HG03066 (cell line): ENCODE results near the gene ADD1.
"Not testable (repeated sequence)": the region's sequence is repeated elsewhere in the genome, so short reads cannot be mapped to it uniquely, and the experiment has no call there.

Experiments used
- ATAC-seq: cut with Tn5 transposase; IDR thresholded peaks from one replicate; pipeline ENCODE4 v1.9.1; 2021; ENCODE audit warnings: low read depth; ENCODE audit not compliant: unreplicated experiment

ADD1 gene

DNA sequence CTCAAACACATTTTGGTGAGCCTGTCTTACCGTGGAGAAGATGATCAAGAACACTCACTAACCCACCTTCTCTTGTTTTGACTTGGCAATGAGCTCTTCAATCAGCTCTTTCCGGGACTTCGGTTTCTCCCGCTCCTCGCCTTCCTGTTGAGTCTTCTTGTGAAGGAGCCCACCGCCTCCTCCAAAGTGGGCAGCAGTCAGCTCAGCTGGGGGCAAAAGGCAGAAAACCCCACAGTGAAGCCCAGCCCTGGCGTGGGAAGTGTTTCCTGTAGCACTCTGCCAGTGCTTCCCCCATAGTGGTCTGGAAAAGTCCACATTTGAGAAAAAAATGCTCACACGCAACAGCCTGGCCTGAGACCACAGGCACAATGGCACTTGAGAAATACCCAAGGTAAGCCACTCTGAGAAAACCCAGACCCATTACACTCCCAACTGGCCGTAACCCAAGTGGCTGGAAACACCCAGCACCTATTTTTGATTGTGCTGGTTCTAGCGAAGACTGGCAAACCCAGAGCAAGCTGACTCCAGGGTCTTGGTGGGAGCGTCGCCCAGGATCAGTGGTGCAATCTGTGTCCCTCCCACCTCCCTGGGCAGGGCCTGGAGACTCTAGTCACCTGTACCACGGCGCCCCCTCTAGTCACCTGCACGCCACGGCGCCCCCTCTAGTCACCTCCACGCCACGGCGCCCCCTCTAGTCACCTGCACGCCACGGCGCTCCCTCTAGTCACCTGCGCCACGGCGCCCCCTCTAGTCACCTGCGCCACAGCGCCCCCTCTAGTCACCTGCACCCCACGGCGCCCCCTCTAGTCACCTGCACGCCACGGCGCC is 110.9 kb downstream of the ADD1 start:
- ATAC-seq: no peak

- not testable (repeated sequence) for ATAC-seq
Observed at GRCh38 chr4:2955186-2956044, 111.8 kb downstream of the ADD1 start.

- no peak for ATAC-seq
Observed at GRCh38 chr4:2958446-2958845, 114.8 kb downstream of the ADD1 start.

DNA sequence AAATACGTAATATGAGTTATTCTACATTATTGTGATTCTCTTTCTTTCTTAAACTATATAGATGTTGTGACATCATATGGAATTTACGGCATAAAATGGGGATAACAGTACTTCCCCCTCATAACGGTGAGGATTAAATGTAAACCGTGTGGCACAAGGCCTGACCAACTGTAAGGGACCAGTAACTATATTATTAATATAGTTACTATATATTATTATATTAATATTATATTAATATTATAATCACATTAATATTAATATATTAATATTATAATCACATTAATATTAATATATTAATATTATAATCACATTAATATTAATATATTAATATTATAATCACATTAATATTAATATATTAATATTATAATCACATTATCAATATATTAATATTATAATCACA is 116.8 kb downstream of the ADD1 start:
- ATAC-seq: not testable (repeated sequence)

GRCh38 chr4:2961421-2961810 is 117.8 kb downstream of the ADD1 start:
- ATAC-seq: no peak

GRCh38 chr4:2961811-2962441 is 118.3 kb downstream of the ADD1 start:
- ATAC-seq: no peak

DNA sequence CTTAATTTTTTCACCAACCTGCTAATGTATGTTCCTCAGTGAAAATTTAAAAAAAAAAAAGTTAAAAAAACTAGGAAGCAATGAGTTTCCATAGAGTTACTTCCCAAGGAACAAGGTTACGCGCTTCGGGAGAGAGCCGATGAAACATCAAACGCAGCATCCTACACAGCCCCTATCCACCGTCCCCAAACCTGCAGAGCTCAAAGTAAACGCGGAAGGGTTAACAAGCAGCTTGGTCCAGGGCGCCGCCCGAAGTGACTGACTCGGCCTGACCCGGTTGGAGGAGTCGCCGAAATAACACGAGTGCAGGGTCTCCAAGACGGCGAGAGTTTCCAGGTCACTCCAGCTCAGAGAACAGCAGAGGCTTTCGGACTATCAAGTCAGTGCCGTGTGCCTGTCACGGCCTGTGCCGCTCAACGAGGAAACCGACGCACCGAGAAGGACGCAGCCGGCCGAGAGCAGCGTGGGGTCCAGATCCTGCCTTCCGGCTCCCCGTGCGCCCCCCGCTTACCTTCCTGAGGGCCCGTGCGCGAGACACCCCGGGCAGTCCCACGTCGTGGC is 119.0 kb downstream of the ADD1 start:
- ATAC-seq: peak; percentile 16

DNA sequence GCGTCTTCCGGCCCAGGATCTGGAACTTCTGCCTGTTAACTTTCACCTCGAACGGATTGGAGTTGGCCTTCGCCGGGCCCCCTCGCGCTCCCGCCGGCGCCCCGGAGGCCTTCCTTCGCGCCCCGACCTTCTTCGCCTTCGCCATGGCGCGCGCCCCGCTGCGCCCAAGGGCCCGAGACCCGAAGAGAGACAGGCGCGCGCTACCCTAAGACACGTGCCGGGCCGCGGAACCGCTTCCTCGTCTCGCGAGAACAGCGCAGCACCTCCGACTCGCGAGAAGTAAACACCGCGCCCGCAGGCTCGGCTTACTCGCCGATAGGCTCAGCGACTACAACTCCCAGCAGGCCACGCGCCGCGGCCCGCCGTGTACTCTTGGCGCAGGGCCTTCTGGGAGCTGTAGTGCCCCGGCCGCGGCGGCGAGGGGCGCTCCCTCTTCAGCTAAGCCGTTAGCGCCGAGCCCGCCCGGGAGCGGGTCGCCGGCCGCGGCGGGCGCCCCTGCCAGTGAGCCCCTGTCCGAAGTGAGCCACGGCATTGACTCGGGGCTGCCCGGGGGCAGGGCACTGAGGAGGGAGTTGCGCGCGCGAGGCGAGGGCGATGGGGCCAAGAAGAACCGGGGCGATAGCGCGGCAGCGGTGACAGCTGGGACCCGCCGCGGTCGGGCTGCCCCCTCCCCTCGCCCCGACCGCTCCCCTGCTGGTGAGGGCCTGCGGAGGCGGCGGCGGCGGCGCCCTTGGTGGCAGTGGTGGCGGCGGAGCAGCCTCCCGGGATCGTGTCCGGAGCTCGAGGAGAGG is 119.7 kb downstream of the ADD1 start, which contains the start of the genes GRK4 and NOP14:
Gene GRK4 (plus strand): TSS at position 397 of the 791 bp plus-strand sequence. CDS start 500 bp downstream, outside the sequence.
Gene NOP14 (minus strand): TSS at position 232 of the 791 bp plus-strand sequence. CDS start 87 bp downstream, at position 145.
- ATAC-seq: peak; percentile 94

DNA sequence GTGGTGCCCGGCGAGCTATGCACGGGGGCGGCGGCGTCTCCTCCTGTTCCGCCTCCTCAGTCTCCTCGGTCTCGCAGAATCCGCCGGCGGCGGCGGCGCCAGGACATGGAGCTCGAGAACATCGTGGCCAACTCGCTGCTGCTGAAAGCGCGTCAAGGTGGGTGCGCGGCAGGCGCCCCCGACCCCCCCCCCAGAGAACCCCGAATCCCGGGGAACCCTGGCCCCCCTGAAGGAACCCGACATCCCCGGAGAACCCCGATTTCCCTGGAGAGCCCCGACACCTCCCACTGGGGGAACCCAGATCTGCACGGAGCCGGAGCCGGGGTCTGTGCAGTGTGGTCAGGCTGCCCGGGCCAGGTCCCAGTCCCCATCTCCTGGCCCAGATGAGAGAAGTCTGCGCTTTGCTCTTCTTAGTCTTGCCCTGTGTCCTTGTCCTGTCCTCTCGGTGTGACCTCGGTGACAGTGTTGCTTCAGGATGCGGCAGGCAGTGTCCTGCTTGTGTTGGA is 120.4 kb downstream of the ADD1 start:
- ATAC-seq: peak; percentile 17

- no peak for ATAC-seq
Observed at GRCh38 chr4:2964706-2965258, 121.1 kb downstream of the ADD1 start.

DNA sequence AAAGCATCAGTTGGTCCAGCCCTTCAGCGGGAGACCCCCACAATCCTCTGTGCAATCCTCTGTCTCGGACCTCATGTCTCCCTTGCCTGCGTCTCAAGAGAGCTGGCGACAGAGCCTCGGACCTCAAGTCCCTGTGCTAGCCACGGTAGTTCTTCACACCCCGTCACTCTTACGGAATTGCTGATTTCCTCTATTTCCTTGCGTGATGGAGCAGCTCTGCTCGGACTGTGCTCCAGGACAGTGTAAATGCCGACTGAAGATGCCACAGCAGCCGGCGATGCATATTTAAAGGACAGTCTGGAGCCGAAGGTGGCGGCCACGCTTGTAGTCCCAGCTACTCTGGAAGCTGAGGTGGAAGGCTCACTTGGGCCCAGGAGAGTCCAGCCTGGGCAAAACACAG is 121.6 kb downstream of the ADD1 start:
- ATAC-seq: no peak

GRCh38 chr4:2968381-2968780 is 124.7 kb downstream of the ADD1 start:
- no peak for ATAC-seq

GRCh38 chr4:2971275-2971674 is 127.6 kb downstream of the ADD1 start:
- no peak for ATAC-seq

DNA sequence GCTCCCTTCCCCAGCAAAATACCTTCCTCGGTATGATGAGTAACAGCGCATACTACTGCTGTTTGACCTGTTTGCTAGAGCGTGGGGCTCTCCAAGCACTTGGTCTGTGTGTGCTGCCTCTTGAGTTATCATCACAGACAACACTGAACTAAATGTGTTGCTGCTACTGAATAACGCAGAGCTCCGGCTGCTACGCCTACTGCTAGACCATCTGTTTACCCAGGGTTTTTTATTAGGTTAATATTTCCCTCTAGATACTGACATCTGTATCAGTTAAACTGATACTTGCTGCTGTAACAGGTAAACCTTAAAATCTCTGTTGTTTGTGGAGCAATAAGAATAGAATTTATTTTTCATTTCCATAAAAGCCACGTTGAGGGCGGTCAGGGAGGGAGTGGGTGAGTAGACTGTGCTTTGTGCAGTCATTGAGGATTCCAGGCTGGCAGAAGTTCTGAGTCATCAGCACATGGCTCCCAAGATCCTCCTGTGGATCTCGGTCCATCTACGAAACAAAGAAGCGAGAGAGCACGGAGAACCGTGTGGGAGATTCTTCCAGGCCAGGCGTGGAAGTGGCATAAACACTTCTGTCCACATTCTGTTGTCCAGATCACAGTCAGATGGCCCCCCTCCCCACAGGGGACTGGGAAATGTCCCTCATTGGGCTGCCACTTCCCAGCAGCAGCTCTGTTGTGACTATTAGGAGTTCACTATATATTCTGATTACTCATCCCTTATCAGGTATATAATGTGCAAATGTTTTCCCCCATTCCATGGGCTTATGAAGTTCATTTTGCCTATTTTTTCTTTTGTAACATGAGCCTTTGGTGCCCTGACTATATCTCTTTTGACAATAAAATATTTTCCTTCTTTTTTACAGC is 133.8 kb downstream of the ADD1 start:
- ATAC-seq: no peak
